Keratinocyte (primary cell): Measurements from ENCODE around the gene IMPDH1. TPM values are rescaled to one million over a fixed set of nuclear protein-coding genes. Genes with fewer than 3 reads are reported as not detected.
A peak's percentile ranks its signal among the peaks of the same experiment; 100 is the strongest.

Experiments
- DNase-seq: peaks from one replicate; pipeline ENCODE4 v3.0.0-alpha.2; 2011; ENCODE audit warnings: low read depth, missing footprints, low spot score
- FAIRE-seq: peaks from 2 replicates; lab custom pipeline; 2011; peaks lifted over from hg19 to GRCh38; lab: Jason Lieb, UNC
- H2AFZ ChIP-seq: 2 replicates; pipeline ENCODE4 v1.6.0; 2012; ENCODE audit warnings: low read length, control low read depth, inconsistent platforms; ENCODE audit not compliant: control insufficient read depth
- H3K27ac ChIP-seq: 2 replicates; pipeline ENCODE4 v1.5.1; 2011; ENCODE audit warnings: low read length; ENCODE audit not compliant: control insufficient read depth, insufficient read depth
- H3K27me3 ChIP-seq: 3 replicates; pipeline ENCODE4 v1.6.0; 2011; ENCODE audit warnings: low read length; ENCODE audit not compliant: control insufficient read depth, insufficient read depth; ENCODE audit errors: extremely low read depth
- H3K36me3 ChIP-seq, 2 experiments: 2 replicates in 1 of 2; 3 replicates in 1 of 2; pipeline ENCODE4 v1.5.1; 2011; ENCODE audit warnings: low read length in 2 of 2, mild to moderate bottlenecking in 1 of 2; ENCODE audit not compliant: control insufficient read depth in 2 of 2, insufficient read depth in 2 of 2; ENCODE audit errors: extremely low read depth in 1 of 2
- H3K4me1 ChIP-seq: 3 replicates; pipeline ENCODE4 v1.5.1; 2011; ENCODE audit warnings: low read length; ENCODE audit not compliant: control insufficient read depth, insufficient read depth; ENCODE audit errors: extremely low read depth
- H3K4me2 ChIP-seq: 3 replicates; pipeline ENCODE4 v1.6.0; 2011; ENCODE audit warnings: low read depth, low read length; ENCODE audit not compliant: control insufficient read depth, insufficient read depth; ENCODE audit errors: extremely low read depth
- H3K4me3 ChIP-seq, 3 experiments: fragments of 200-600 bp in 1 of 3; sonication (generic) in 1 of 3; 2 replicates in 2 of 3; 3 replicates in 1 of 3; pipeline ENCODE4 v1.5.1; 2011 to 2016; ENCODE audit warnings: low read length in 3 of 3, mild to moderate bottlenecking in 3 of 3, control low read depth in 2 of 3, inconsistent platforms in 1 of 3, low read depth in 1 of 3, mixed read lengths in 1 of 3, mixed run types in 1 of 3, moderate library complexity in 1 of 3; ENCODE audit not compliant: control insufficient read depth in 2 of 3, insufficient read depth in 2 of 3; ENCODE audit errors: extremely low read depth in 1 of 3
- H3K79me2 ChIP-seq: 2 replicates; pipeline ENCODE4 v1.6.0; 2012; ENCODE audit warnings: low read length; ENCODE audit not compliant: control insufficient read depth, insufficient read depth
- H3K9ac ChIP-seq: 3 replicates; pipeline ENCODE4 v1.6.0; 2011; ENCODE audit warnings: low read length; ENCODE audit not compliant: control insufficient read depth, insufficient read depth; ENCODE audit errors: extremely low read depth
- H3K9me1 ChIP-seq: 3 replicates; pipeline ENCODE4 v1.6.0; 2011; ENCODE audit warnings: low read length; ENCODE audit not compliant: control insufficient read depth, insufficient read depth; ENCODE audit errors: extremely low read depth
- H3K9me3 ChIP-seq: 2 replicates; pipeline ENCODE4 v1.5.1; 2012; ENCODE audit warnings: low read depth, low read length; ENCODE audit not compliant: control insufficient read depth
- H4K20me1 ChIP-seq: 3 replicates; pipeline ENCODE4 v1.6.0; 2011; ENCODE audit warnings: low read length; ENCODE audit not compliant: control insufficient read depth, insufficient read depth; ENCODE audit errors: extremely low read depth
- EZH2 ChIP-seq: IDR thresholded peaks from one replicate; pipeline ENCODE4 v1.6.1; 2012; ENCODE audit warnings: inconsistent platforms, mild to moderate bottlenecking, low read length, moderate library complexity
- dilution Hi-C: fragments of 300-500 bp; cut with MboI; formaldehyde crosslinking; loops from one replicate; pipeline ENCODE4 v1.7.0; 2020; ENCODE audit warnings: low sequenced_read_pairs; ENCODE audit not compliant: extremely low pct_ligation_motif_present
- polyA plus RNA-seq, 5 experiments: library from polyadenylated mRNA; depleted of rRNA in 3 of 5; stranded (reverse) in 3 of 5; stranded (forward) in 1 of 5; unstranded in 1 of 5; fragments of >200 nt; gene quantifications; 1 replicate in 1 of 5; 2 replicates in 3 of 5; 3 replicates in 1 of 5; pipeline versions ENCODE4 v1.2.1 to v1.2.3, GENCODE V29; 2011 to 2012; ENCODE audit warnings: missing spikeins in 2 of 5, low read depth in 1 of 5, low replicate concordance in 1 of 5
- TF ChIP-seq, protein P1 (sequence below), 3 experiments: IDR thresholded peaks in 1 of 3; conservative IDR thresholded peaks in 1 of 3; optimal IDR thresholded peaks in 1 of 3; 2 replicates in 2 of 3; 3 replicates in 1 of 3; pipeline versions ENCODE3 to v1.5.1; 2011; ENCODE audit warnings: low read length in 3 of 3, mild to moderate bottlenecking in 3 of 3, moderate library complexity in 2 of 3, control low read depth in 1 of 3, inconsistent platforms in 1 of 3; ENCODE audit not compliant: insufficient read depth in 2 of 3; ENCODE audit errors: extremely low read depth in 1 of 3

The IMPDH1 gene
- polyA plus RNA-seq, 1 donor (not counting 4 experiments of a cell fraction or from before 2014, with no cell fraction given), result 56.2 TPM

DNA sequence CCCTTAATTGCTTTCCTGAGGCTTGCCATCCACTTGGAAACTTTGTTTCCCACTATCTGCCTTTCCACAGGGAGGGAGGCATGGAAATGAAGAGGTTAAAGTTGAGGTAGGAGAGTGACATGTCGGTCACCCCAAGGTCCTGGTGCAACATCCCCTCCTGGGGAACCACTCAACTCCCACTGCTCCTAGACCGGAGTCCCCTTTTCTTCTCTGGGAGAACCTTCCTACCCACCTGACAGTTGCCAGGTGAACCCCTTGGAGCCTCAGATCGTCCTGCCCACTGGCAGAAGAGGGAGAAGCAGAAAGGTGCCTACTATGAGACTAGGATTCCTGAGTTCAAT is 21.7 kb downstream of the IMPDH1 start:
- Histone ChIP-seq H4K20me1 (no peaks in the 10 kb centered on the region), H3K79me2 (no peaks in the 10 kb centered on the region), H2AFZ (no peak overlapping the region), H3K27ac (no peak overlapping the region), H3K9me1 (no peaks in the 10 kb centered on the region), H3K4me2 (no peak overlapping the region), H3K36me3 (peaks cover 0 to 1% of the 10 kb centered on the region in 2 experiments), H3K9ac (no peak overlapping the region), H3K27me3 (peaks cover 16% of the 10 kb centered on the region), H3K4me3 (no peak overlapping the region), H3K9me3 (no peaks in the 10 kb centered on the region), H3K4me1 (no peaks in the 10 kb centered on the region)
- DNase-seq (no peak), FAIRE-seq (no peak)
- dilution Hi-C loops, result no loop called here
- no peak for TF ChIP-seq EZH2
- TF ChIP-seq, protein P1, sequence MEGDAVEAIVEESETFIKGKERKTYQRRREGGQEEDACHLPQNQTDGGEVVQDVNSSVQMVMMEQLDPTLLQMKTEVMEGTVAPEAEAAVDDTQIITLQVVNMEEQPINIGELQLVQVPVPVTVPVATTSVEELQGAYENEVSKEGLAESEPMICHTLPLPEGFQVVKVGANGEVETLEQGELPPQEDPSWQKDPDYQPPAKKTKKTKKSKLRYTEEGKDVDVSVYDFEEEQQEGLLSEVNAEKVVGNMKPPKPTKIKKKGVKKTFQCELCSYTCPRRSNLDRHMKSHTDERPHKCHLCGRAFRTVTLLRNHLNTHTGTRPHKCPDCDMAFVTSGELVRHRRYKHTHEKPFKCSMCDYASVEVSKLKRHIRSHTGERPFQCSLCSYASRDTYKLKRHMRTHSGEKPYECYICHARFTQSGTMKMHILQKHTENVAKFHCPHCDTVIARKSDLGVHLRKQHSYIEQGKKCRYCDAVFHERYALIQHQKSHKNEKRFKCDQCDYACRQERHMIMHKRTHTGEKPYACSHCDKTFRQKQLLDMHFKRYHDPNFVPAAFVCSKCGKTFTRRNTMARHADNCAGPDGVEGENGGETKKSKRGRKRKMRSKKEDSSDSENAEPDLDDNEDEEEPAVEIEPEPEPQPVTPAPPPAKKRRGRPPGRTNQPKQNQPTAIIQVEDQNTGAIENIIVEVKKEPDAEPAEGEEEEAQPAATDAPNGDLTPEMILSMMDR (optimal IDR thresholded peaks at IDR 0.05 in 1 of 3, IDR thresholded peaks at IDR 0.05 in 1 of 3, conservative IDR thresholded peaks at IDR 0.05 in 1 of 3; ENCODE audit: extremely low read depth in 1 of 3, insufficient read depth in 2 of 3, low read length in 3 of 3), result no peak

DNA sequence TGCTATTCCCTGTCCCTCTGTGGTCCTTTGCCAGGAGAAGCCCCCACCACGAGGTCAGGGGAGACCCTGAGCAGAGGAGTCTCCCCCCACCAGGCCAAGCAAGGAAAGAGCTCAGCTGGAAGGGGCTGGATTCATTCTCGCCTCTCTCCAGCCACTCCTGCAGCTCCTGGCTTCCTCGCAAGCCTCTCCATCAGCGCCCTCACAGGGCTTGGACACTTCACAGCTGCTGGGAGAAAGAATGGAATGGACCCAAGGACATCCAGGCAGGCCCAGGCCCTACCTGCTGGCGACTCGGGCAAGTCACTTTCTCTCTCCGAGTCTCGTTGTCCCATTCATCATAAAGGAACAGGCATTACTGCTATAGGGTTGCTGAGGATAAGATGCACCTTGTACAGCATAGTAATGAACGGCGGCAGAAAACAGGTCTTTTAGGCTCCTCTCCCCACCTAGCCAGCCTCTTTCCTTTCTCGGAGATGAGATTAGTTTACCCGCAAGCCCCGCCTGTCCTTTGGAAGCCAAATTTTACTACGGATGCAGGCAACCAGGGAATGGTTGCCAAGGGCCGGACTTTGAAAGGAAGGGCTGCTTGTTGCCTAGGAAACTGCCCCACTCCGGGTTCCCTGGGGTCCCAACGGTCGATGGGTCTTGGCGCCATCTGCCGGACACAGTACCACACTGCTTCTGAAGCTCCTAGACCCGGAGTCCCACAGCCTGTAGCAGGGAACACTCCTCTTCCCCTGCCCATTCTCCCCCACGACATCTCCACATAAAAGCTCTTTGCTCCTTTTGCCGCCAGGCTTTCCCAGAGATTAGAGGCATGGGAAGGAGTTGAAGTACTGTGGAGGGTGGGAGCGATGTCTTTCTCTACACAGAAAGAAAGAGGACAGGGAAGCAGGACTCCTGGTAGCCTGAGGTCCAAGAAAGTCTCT is 22.3 kb downstream of the IMPDH1 start:
- Histone ChIP-seq H3K4me3 (no peak overlapping the region), H3K36me3 (no peaks in the 10 kb centered on the region), H3K9me3 (no peaks in the 10 kb centered on the region), H2AFZ (no peak overlapping the region), H4K20me1 (no peaks in the 10 kb centered on the region), H3K9ac (no peak overlapping the region), H3K4me1 (no peaks in the 10 kb centered on the region), H3K27ac (no peak overlapping the region), H3K79me2 (no peaks in the 10 kb centered on the region), H3K9me1 (no peaks in the 10 kb centered on the region), H3K27me3 (peaks cover 16% of the 10 kb centered on the region), H3K4me2 (no peak overlapping the region)
- DNase-seq, result no peak
- TF ChIP-seq, protein P1 (optimal IDR thresholded peaks at IDR 0.05 in 1 of 3, IDR thresholded peaks at IDR 0.05 in 1 of 3, conservative IDR thresholded peaks at IDR 0.05 in 1 of 3; ENCODE audit: extremely low read depth in 1 of 3, insufficient read depth in 2 of 3, low read length in 3 of 3), result peak; percentile 85 to 94 (median 86)
- TF ChIP-seq EZH2, result no peak
- dilution Hi-C loops, result no loop called here
- no peak for FAIRE-seq
